ENCODE measurements around the gene GIPR.

Gene GIPR

DNA sequence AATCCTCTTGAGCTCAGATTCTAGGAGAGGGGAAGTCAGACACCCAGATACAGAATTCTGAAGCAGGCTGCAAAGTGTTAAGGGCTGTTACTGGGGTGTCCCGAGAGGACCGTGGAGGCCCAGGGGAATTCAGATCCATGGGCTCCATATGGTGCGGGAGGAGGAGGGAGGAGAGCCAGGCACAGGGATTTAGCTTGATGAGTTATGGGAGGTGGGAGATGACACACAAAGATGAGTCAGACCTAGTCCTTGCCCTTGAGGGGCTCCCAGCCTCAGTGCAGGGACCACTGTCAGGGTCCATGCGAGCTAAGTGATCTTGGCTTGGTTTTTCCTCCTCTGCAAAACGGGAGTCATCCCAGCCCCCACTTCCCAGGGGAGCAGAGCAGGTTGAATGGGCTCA, 14.4 kb upstream of the GIPR start:
- TF ChIP-seq FOXM1 (IDR thresholded peaks at IDR 0.05; ENCODE audit: borderline replicate concordance, low read depth) = no peak
- TF ChIP-seq, protein P1, sequence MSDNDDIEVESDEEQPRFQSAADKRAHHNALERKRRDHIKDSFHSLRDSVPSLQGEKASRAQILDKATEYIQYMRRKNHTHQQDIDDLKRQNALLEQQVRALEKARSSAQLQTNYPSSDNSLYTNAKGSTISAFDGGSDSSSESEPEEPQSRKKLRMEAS (IDR thresholded peaks at IDR 0.05) = no peak
- no peak for TF ChIP-seq YY1 (IDR thresholded peaks at IDR 0.05; ENCODE audit: low read depth)
- TF ChIP-seq ZBTB7A (IDR thresholded peaks at IDR 0.05; ENCODE audit: low read depth) = no peak
- TF ChIP-seq, protein P2, sequence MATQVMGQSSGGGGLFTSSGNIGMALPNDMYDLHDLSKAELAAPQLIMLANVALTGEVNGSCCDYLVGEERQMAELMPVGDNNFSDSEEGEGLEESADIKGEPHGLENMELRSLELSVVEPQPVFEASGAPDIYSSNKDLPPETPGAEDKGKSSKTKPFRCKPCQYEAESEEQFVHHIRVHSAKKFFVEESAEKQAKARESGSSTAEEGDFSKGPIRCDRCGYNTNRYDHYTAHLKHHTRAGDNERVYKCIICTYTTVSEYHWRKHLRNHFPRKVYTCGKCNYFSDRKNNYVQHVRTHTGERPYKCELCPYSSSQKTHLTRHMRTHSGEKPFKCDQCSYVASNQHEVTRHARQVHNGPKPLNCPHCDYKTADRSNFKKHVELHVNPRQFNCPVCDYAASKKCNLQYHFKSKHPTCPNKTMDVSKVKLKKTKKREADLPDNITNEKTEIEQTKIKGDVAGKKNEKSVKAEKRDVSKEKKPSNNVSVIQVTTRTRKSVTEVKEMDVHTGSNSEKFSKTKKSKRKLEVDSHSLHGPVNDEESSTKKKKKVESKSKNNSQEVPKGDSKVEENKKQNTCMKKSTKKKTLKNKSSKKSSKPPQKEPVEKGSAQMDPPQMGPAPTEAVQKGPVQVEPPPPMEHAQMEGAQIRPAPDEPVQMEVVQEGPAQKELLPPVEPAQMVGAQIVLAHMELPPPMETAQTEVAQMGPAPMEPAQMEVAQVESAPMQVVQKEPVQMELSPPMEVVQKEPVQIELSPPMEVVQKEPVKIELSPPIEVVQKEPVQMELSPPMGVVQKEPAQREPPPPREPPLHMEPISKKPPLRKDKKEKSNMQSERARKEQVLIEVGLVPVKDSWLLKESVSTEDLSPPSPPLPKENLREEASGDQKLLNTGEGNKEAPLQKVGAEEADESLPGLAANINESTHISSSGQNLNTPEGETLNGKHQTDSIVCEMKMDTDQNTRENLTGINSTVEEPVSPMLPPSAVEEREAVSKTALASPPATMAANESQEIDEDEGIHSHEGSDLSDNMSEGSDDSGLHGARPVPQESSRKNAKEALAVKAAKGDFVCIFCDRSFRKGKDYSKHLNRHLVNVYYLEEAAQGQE (IDR thresholded peaks at IDR 0.05; ENCODE audit: low read depth) = no peak
- no peak for TF ChIP-seq CEBPB (IDR thresholded peaks at IDR 0.05)
- TF ChIP-seq CREB1 (IDR thresholded peaks at IDR 0.05; ENCODE audit: low read depth) = no peak
- TF ChIP-seq, protein P3, sequence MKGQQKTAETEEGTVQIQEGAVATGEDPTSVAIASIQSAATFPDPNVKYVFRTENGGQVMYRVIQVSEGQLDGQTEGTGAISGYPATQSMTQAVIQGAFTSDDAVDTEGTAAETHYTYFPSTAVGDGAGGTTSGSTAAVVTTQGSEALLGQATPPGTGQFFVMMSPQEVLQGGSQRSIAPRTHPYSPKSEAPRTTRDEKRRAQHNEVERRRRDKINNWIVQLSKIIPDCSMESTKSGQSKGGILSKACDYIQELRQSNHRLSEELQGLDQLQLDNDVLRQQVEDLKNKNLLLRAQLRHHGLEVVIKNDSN (IDR thresholded peaks at IDR 0.05) = no peak
- TF ChIP-seq EGR1 (IDR thresholded peaks at IDR 0.05) = no peak
- TF ChIP-seq TCF12 (IDR thresholded peaks at IDR 0.05; ENCODE audit: low read depth) = no peak
- no peak for TF ChIP-seq TEAD4 (IDR thresholded peaks at IDR 0.05)
- TF ChIP-seq RAD21 (IDR thresholded peaks at IDR 0.05; ENCODE audit: low read depth) = no peak
- no peak for TF ChIP-seq EP300 (IDR thresholded peaks at IDR 0.05; ENCODE audit: borderline replicate concordance)
- no peak for TF ChIP-seq TAF1 (IDR thresholded peaks at IDR 0.05; ENCODE audit: low read depth)
- TF ChIP-seq NFIC (IDR thresholded peaks at IDR 0.05) = no peak

DNA sequence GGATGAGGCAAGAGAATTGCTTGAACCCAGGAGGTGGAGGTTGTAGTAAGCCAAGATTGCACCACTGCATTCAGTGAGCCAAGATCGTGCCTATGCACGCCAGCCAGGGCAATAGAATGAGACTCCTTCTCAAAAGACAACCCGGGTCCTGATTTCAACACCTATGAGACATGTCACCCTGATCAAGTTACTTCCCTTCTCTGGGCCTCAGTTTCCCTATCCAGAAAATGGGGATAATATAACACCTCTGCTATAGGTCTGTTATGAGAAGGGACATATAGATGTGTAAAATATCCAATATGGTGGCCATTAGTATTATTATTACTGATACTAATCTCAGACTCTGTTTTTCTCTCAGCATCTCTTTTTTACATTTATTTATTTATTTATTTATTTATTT, 12.9 kb upstream of the GIPR start:
- TF ChIP-seq CREB1 (IDR thresholded peaks at IDR 0.05; ENCODE audit: low read depth) (no peak), EGR1 (IDR thresholded peaks at IDR 0.05) (no peak), FOXM1 (IDR thresholded peaks at IDR 0.05; ENCODE audit: borderline replicate concordance, low read depth) (no peak), EP300 (IDR thresholded peaks at IDR 0.05; ENCODE audit: borderline replicate concordance) (no peak), YY1 (IDR thresholded peaks at IDR 0.05; ENCODE audit: low read depth) (no peak)
- TF ChIP-seq, protein P1 (IDR thresholded peaks at IDR 0.05) = no peak
- TF ChIP-seq, protein P3 (IDR thresholded peaks at IDR 0.05) = no peak

DNA sequence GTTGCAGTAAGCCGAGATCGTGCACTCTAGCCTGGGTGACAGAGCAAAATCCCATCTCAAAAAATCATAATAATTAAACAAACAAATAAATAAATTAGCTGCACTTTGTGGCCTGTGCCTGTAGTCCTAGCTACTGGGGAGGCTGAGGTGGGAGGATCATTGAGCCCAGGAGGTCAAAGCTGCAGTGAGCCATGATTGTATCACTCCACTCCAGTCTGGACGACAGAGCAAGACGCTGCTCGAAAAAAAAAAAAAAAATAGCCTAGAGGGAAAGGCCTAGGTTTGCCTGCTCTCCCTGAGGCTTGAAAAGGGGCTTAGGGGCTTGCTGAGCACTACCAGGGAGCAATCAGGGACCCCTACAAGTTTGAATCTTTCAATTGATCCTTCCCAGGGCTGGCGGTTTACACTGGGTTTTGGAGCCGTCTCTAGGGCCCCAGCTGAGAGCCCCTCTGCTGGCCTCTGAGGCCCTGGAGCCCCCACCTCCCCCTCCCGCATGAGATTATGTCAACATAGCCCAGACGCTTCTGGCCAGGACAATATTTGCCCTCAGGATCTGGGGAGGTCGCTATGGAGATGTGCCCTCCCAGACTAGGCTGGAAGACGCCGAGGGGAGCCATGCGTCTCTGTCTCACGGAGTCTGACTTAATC, 10.4 kb upstream of the GIPR start:
- TF ChIP-seq, protein P1 (IDR thresholded peaks at IDR 0.05) = no peak
- TF ChIP-seq TAF1 (IDR thresholded peaks at IDR 0.05; ENCODE audit: low read depth) (no peak), FOXM1 (IDR thresholded peaks at IDR 0.05; ENCODE audit: borderline replicate concordance, low read depth) (no peak)

DNA sequence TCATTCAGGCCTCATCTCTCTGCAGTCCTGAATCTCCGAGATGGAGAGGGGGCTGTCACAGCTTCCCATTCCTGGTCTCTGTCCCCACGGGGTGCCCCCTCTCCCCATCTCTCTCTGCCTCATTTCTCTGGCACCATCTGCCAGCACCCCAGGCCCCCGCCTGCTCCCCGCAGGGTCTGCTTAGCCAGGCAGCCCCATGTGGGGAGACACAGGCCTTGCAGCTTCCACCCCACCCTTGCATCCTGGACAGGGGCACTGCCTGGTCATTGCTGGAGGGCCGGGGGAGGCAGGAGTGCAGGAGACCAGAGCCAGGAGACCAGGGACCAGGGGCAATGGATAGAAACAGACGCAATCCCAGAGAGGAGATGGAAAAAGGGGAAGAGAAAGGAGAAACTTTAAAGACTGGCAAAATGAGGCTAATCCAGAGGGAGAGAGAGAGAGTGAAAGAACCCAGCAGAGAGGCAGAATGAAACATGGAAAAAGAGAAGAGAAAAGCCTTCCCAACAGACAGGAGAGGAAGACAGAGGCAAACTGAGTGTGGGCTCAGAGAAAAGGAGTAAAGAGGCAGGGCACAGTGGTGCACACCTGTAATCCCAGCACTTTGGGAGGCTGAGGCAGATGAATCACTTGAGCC, 8.8 kb upstream of the GIPR start:
- TF ChIP-seq, protein P1 (IDR thresholded peaks at IDR 0.05) = no peak
- TF ChIP-seq TCF12 (IDR thresholded peaks at IDR 0.05; ENCODE audit: low read depth) (no peak), NFIC (IDR thresholded peaks at IDR 0.05) (no peak)
- TF ChIP-seq, protein P3 (IDR thresholded peaks at IDR 0.05) = no peak
- TF ChIP-seq, protein P2 (IDR thresholded peaks at IDR 0.05; ENCODE audit: low read depth) = no peak

DNA sequence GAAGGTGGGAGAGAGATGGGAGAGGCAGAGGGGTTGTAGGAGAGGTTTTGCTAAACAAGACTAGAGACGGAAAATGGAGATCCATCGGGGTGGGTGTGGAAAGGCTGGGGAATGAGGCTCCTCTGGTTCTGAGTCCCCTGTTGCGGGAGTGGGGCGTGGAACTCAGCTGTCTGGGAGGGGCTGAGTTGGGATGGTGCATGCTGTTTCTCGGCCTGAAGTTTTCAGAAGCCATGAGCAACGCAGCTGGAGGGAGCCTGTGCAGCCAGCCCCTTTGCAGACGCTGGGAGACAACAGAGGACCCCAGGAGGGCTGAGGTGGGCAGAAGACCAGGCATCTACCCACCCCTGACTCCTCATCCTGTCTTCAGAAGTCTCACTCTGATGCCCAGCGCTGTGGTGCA, 7.4 kb upstream of the GIPR start:
- TF ChIP-seq, protein P3 (IDR thresholded peaks at IDR 0.05) = no peak
- TF ChIP-seq TAF1 (IDR thresholded peaks at IDR 0.05; ENCODE audit: low read depth) = no peak

Data from Ishikawa (cell line).